HG02759 (cell line): ENCODE results near the gene AMER2.

Source experiments
- ATAC-seq: cut with Tn5 transposase; IDR thresholded peaks from one replicate; pipeline ENCODE4 v1.9.1; 2021; ENCODE audit warnings: mild to moderate bottlenecking, moderate library complexity; ENCODE audit not compliant: unreplicated experiment

Gene AMER2

DNA sequence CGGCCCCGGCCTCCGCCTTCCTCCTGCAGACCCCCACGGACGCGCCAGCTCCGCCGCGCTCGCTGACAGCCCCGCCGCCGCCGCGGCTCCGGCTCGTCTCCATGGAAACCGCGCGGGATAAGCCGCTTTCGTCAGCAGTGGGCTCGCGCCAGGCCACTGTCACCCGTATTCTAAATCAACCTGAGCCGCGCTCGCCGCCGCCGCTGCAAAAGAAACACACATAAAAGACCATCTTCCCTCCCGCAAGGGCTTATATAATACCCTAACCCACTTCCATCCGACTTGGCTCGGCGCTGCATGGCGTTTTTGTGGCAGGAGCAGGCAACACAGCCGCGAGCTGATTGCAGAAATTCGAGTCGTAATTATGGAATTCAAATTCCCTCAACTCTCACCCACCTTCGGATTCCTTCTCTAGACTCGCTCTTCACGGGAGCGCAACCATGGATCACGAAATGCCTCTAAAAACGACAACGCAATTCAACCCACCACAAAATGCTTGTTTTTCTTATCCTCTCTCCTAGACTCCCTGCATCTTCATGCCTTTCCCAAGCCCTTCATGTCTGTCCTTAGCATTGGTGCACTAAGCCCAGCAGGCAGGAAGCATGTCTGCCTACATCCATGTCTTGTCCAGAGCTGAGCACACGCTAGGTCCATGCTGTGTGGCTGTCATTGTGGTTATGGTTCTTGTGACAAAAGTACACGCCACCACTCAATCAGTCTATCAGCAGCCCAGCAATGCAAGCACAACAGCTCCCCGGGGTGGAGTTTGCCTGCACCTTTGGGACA, at the start of gene AMER2:
Gene AMER2 (minus strand): TSS at position 772 of the 786 bp plus-strand sequence. CDS start 669 bp downstream, at position 103.
- peak; percentile 45 for ATAC-seq

GRCh38 chr13:25218019-25218418, 45.9 kb upstream of the AMER2 start:
- ATAC-seq, result no peak

- ATAC-seq, result no peak
Measured at GRCh38 chr13:25217023-25217885, 45.2 kb upstream of the AMER2 start.

- ATAC-seq, result no peak
Measured at GRCh38 chr13:25215253-25215575, 43.1 kb upstream of the AMER2 start.

DNA sequence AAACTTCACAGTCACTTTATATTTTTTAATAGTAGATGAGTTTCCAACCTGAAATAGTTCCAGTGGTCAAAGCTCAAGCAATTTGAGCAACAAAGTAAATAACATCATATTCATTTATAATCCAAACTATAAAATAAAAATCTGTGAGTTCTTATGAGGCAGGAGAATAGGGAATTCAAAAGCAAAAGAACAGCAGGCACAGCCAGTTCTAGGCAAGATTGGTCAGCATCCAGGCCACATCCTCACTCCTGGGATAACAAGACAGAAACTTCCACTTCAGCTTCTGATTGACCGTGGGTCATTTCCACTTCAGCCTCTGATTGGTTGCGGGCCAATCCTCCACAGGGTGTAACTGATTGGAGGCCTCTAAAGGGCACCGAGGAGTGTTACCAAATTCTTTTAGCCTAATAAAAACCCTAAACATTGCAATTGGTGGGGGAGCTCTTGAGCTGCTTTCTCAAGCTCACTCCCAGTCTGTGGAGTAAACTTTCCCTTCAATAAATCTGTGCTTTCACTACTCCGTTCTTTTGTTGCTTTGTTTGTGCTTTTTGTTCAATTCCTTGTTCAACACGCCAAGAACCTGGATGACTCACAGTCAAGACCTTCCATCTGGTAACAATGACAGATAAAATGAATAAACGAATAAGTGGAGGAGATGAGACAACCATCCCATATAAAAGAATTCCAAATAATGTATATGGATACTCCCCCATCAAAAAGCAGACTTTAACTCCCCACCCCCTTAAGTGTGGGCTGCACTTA, 42.6 kb upstream of the AMER2 start:
- no peak for ATAC-seq

DNA sequence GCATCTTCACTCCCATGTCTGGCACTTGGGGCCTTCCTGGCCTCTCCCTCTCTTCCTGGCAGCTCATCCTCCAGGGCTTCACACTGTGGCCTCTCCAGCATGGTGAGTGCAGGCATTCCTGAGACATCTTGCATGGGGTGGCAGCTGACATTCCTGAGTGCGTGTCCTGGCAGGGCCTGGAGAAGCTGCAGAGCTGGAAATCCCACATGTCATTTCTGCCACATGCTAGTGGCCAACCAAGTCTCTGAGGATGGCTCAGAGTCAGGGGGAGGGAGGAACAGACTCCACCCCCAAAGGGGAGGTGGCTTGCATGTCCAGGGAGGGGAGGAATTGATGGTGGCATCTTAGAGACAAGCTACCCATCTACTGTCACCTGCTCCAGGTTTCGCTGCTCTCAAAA, 41.6 kb upstream of the AMER2 start:
- no peak for ATAC-seq

DNA sequence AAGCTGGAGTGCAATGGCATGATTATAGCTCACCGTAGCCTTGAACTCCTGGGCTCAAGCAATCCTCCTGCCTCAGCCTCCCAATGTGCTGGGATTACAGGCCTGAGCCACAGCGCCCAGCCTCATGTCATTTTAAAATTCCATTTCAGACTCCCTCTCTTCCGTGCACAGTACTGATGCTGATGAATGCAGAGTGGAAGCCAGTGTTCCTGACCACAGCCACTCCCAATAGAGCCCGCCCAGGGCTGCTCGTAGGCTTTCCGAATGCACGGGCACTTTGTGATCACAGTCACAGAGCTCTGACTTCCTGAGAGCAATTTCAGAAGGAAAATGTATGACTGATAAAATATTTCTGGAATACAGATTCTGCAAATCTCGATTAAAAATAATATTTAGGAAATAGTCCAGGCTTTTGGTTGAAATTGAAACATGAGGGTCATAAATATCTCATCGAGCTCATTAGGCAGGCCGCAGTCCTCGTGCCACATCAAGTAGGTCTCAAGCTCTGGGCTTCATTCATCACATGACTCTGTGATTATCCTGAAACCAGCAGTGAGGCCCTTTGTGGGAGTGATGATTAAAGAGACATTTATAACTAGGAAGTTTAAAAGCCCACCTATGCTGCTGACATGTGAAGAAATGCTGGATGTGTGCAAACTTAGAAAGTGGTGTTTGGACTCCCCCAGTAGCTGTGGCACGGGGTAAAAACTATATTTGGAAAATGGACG, 38.9 kb upstream of the AMER2 start:
- ATAC-seq, result no peak

DNA sequence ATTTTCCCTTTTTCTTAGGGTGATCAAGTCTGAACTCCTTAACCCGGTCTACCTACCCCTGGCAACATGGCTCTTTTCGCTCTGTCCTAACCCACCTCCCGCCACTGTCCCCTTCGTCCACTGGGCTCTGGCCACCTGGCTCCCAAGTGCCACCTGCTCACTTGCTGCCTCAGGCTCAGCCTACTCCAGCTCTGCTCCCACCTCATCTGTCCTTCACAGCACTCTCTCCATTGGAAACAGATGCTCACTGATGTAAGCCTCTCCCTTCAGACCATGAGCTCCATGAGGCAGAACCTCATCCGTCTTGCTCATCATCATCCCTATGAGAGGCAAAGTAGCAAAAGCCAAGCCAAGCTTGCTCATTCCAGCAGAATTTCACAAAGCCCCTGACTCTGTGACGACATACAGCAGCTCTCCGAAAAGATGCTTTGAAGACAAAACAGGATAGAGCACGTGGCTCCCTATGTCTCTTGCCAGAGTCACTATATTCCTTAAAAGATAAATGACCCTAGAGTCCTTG, 35.3 kb upstream of the AMER2 start:
- ATAC-seq, result no peak

DNA sequence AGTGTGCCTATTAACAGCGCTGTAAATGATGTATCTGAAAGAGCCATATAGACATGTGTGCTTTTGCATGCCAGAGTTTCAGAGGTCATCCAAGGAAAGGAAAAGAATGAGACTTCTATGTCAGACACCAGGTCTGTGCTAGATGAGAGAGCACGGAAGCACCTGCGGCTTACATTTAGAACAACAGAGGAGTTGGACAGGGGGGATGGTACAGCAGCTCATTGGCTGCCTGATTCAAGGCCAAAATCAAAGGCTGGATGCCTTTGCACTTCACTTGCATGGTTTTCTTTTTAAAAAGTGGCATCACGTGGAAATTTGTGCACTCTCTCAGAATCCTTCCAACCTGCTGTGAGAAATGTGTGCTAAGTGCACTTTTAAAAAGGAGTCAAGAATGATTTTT, 32.8 kb upstream of the AMER2 start:
- no peak for ATAC-seq

GRCh38 chr13:25203127-25203740, 31.1 kb upstream of the AMER2 start:
- no peak for ATAC-seq

- no peak for ATAC-seq
Measured at GRCh38 chr13:25200783-25201182, 28.7 kb upstream of the AMER2 start.

DNA sequence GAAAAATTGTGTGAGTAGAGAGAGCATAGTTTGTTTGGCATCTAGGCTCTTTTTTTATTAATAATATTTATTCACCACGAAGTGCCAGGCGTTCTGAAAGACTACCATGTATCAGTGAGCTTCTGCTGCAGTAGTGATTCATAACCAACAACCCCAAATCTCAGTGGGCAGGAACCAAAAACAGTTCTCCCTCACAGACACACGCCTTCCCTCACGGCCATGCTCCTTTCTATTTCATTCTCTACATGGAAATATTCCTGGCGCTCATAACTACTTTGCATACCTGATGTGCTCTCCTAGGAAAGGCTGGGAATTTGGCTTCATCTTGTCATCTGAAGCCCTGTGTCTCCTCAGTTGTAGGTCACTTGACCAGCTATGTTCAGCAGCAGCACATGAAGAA, 26.6 kb upstream of the AMER2 start:
- no peak for ATAC-seq

- no peak for ATAC-seq
Measured at GRCh38 chr13:25196971-25197370, 24.9 kb upstream of the AMER2 start.

GRCh38 chr13:25192936-25193335, 20.8 kb upstream of the AMER2 start:
- no peak for ATAC-seq

DNA sequence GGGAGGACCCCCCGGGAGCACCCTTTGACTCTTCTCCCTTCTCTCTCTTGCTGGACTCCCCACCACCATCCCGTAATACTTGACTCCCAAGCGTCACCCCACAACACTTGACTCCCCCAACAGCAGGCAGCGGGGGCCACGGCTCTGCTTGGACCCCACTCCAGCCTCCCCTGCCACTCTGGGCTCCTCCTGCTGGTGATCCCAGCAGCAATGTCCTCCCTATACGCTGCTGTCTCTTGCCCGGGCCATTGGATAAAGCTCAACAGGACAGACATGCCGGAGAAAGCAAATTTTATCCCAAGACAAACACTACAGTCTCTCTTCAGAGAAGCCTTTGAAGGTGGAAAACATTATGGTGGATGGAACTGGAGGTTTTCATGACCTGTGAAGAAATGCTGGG, 20.4 kb upstream of the AMER2 start:
- no peak for ATAC-seq

- ATAC-seq, result no peak
Measured at GRCh38 chr13:25192052-25192451, 20.0 kb upstream of the AMER2 start.

DNA sequence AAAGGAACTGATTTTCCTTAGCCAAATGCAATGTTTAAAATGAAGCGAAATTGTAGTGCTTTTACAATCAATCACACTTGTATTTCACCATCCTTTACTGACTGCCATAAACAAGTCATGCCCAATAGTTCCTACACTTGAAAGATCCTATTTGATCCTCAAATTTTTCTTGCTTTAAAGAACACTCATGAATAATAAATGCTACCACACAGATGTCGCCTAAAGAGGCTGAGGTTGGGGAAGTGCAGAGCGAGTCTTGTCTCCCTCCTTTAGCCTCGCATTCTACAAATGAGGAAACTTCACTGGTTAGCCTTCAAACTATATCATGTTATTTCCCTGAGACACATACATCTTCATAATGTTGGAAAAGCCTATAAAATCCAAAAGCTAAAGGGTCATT, 18.7 kb upstream of the AMER2 start:
- no peak for ATAC-seq

GRCh38 chr13:25190256-25190655, 18.2 kb upstream of the AMER2 start:
- no peak for ATAC-seq

- ATAC-seq, result no peak
Measured at GRCh38 chr13:25187596-25187995, 15.5 kb upstream of the AMER2 start.

- ATAC-seq, result no peak
Measured at GRCh38 chr13:25186187-25186586, 14.1 kb upstream of the AMER2 start.
